Chondrocyte (in vitro differentiated cells): ENCODE measurements around the gene MARCHF9. TPM values are rescaled to one million over a fixed set of nuclear protein-coding genes. Genes with fewer than 3 reads are reported as not detected.
"Not testable (repeated sequence)": the region's sequence is repeated elsewhere in the genome, so short reads cannot be mapped to it uniquely, and the experiment has no call there.

ENCODE experiments used
- DNase-seq: peaks from one replicate; pipeline ENCODE4 v3.0.0; 2021; ENCODE audit warnings: mixed read lengths, low spot score
- H3K27ac Mint-ChIP-seq: one replicate; pipeline ENCODE4 v1.8.0; 2021; ENCODE audit warnings: mild to moderate bottlenecking, moderate library complexity, mixed read lengths; ENCODE audit not compliant: unreplicated experiment
- H3K27me3 Mint-ChIP-seq: 2 replicates; pipeline ENCODE4 v1.8.0; 2021; ENCODE audit warnings: low read depth, mixed read lengths
- H3K36me3 Mint-ChIP-seq: 2 replicates; pipeline ENCODE4 v1.8.0; 2021; ENCODE audit warnings: low read depth, mixed read lengths
- H3K4me1 Mint-ChIP-seq: 2 replicates; pipeline ENCODE4 v1.8.0; 2021; ENCODE audit warnings: low read depth, mild to moderate bottlenecking, mixed read lengths
- H3K4me3 Mint-ChIP-seq: one replicate; pipeline ENCODE4 v1.8.0; 2021; ENCODE audit warnings: mild to moderate bottlenecking, moderate library complexity, mixed read lengths; ENCODE audit not compliant: unreplicated experiment
- H3K9me3 Mint-ChIP-seq: 2 replicates; pipeline ENCODE4 v1.8.0; 2021; ENCODE audit warnings: low read depth, mixed read lengths
- CTCF ChIP-seq: fragments of 200-600 bp; sonication (generic); IDR thresholded peaks from 2 replicates; pipeline ENCODE4 v1.5.0; 2021; ENCODE audit warnings: antibody characterized with exemption, mild to moderate bottlenecking, moderate library complexity
- total RNA-seq: library from RNA; stranded (reverse); gene quantifications from 3 replicates; pipeline ENCODE4 v1.2.1, GENCODE V29; 2021

The MARCHF9 gene
- total RNA-seq, 1 donor from 2014 or later: 21.8 TPM

DNA sequence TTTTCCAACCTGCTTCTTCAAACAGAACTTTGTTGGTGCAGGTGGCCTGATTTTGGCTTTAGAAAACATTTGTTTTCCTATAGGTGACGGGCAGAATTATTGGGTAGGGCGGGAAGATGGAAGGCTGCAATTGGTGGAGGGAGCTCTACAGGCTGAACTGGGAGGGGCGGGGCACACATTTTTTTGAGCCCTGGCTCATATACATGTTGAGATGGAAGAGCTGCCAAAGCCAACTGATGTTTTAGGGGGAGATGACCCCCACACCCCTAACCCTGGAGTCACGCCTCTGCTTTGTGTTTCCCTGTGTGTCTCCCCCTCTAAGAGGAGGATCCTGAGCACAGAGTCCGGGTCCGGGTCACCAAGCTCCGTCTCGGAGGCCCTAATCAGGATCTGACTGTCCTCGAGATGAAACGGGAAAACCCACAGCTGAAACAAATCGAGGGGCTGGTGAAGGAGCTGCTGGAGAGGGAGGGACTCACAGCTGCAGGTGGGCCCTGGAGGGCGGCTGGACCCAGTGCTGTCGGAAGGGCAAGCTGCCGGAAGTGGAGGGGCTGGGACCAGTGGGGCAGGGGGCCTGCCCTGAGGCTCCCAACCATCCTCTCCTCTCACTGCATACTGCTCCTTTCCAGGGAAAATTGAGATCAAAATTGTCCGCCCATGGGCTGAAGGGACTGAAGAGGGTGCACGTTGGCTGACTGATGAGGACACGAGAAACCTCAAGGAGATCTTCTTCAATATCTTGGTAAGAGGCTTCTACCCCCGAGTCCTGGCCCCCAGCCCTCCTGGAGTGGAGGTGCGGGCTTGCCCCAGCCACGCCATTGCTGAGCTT, 34.9 kb upstream of the MARCHF9 start:
- Mint-ChIP-seq H3K4me1 (peaks cover 3% of the 10 kb centered on the region), H3K4me3 (no peak overlapping the region), H3K27me3 (peaks cover 3% of the 10 kb centered on the region), H3K9me3 (no peaks in the 10 kb centered on the region), H3K36me3 (peaks cover 32% of the 10 kb centered on the region), H3K27ac (no peak overlapping the region)
- TF ChIP-seq CTCF: no peak
- no peak for DNase-seq

- Mint-ChIP-seq H3K4me1 (peaks cover 6% of the 10 kb centered on the region), H3K27ac (no peak overlapping the region), H3K9me3 (no peaks in the 10 kb centered on the region), H3K27me3 (peaks cover 3% of the 10 kb centered on the region), H3K4me3 (no peak overlapping the region), H3K36me3 (peaks cover 29% of the 10 kb centered on the region)
- TF ChIP-seq CTCF: no peak
- DNase-seq: no peak
Observed at GRCh38 chr12:57720606-57721595, 34.0 kb upstream of the MARCHF9 start.

DNA sequence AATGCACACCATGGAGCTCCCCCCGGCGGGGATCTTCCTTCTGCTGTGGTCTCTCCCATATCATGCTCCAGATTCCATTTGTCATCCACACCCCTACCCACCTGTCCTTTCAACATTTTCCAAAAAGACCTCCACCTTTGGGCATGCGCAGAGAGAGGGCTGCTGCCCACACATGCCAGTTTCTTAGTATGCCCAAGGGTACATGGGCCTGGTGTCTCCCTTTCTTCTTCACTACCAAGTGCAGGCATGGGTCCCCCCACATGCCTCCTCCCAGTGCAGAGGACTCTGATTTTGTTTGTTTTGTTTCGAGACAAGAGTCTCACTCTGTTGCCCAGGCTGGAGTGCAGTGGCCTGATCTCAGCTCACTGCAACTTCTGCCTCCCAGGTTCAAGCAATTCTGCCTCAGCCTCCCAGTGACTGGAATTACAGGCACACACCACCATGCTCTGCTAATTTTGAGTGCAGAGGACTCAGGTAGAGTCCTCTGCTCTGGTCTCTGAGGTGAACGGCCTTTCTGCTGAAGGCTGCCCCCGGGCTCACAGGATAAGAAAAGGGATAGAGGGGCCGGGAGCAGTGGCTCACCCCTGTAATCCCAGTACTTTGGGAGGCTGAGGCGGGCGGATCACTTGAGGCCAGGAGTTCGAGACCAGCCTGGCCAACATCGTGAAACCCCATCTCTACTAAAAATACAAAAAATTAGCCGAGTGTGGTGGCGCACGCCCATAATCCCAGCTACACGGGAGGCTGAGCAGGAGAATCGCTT, 32.9 kb upstream of the MARCHF9 start:
- Mint-ChIP-seq H3K36me3 (peaks cover 31% of the 10 kb centered on the region), H3K4me1 (peaks cover 10% of the 10 kb centered on the region)
- not testable (repeated sequence) for H3K4me3 Mint-ChIP-seq, H3K9me3 Mint-ChIP-seq, DNase-seq, H3K27ac Mint-ChIP-seq, H3K27me3 Mint-ChIP-seq

DNA sequence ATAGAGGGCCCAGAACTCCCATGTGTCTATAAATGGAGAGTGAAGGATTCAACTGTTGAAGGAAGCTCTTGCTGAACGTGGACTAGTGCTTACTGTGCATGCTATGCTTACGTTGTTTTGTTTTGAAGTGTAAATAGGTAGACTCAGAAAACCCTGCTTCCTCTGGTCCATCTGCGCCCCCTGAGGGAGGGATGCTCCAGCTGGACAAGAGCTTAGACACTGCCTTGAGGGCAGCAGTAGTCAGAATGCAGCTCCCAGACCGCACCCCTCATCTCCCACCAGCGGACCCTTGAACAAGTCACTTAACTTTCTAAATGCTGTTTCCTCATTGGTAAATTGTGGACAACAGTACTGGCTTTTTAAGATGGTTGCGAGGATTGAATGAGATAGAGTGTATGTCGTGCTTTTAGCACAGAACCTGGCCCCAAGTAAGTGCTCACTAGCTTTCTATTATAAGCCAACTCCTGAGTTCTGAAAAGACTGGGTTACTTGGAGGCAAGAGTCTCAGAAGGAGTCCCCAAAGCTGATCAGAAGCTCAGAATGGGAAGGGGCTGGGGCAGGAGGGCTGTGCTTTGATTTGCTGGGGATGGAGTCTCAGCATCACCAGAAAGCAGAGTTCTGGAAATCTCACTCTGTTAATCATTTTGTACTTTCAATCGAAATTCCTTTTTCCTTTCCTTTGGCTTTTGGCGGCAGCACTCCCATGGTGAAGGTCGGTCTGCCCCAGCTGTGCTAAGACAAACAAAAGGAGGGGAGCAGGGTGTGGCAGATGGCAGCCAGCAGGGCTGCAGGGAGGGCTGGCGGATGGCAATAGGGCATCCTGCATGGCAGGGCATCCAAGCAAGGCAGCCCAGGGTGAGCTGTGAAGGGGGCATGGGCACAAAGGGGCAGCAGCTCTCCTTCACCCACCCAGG, 31.9 kb upstream of the MARCHF9 start:
- Mint-ChIP-seq H3K27me3 (peaks cover 3% of the 10 kb centered on the region), H3K4me3 (no peak overlapping the region), H3K9me3 (no peaks in the 10 kb centered on the region), H3K27ac (no peak overlapping the region), H3K4me1 (peaks cover 13% of the 10 kb centered on the region), H3K36me3 (peaks cover 28% of the 10 kb centered on the region)
- no peak for TF ChIP-seq CTCF
- DNase-seq: no peak

DNA sequence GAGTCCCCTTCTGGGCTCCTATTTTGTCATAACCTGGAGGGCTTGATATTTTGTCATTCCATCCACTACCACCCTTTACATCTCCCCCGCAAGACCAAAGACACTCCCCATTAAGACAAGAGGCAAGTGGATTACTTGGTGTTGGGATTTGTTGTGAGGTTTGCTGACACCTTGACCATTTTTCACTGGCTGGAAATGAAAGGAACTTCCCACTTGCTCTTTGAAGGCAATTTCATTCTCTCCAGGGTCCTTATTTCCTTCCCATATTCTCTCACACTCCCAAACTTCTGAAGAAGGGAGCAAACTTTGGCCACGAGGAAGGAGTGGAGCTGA, 31.3 kb upstream of the MARCHF9 start:
- H3K9me3 Mint-ChIP-seq: no peaks in the 10 kb centered on the region
- H3K4me3 Mint-ChIP-seq: no peak overlapping the region
- H3K27ac Mint-ChIP-seq: no peak overlapping the region
- DNase-seq: no peak
- H3K36me3 Mint-ChIP-seq: peaks cover 24% of the 10 kb centered on the region
- peaks cover 13% of the 10 kb centered on the region for H3K4me1 Mint-ChIP-seq
- H3K27me3 Mint-ChIP-seq: peaks cover 3% of the 10 kb centered on the region
- no peak for TF ChIP-seq CTCF
